Loucy (cell line): ENCODE results near the gene KCNQ2.

Source experiments
- CTCF ChIP-seq: fragments of 200-600 bp; sonication (generic); conservative IDR thresholded peaks from 2 replicates; pipeline ENCODE4 v1.5.1; 2014; ENCODE audit warnings: mild to moderate bottlenecking, antibody characterized with exemption, low read length
- EZH2phosphoT487 ChIP-seq: fragments of 200-600 bp; IDR thresholded peaks from 2 replicates; pipeline ENCODE4 v1.6.1; 2018; ENCODE audit warnings: antibody characterized with exemption, mild to moderate bottlenecking, moderate library complexity, borderline replicate concordance

- TF ChIP-seq CTCF (no peak), EZH2phosphoT487 (no peak)
Observed at GRCh38 chr20:63395723-63396122, 76.7 kb downstream of the KCNQ2 start.
